ENCODE data around the gene BLMH. TPM values are rescaled to one million over a fixed set of nuclear protein-coding genes. Genes with fewer than 3 reads are reported as not detected.

The BLMH gene
- total and polyA plus RNA-seq, 2 donors (not counting 3 experiments of a cell fraction or from before 2014, with no cell fraction given) = 24.6 to 65.8 TPM

- H3K4me2 ChIP-seq (ENCODE audit: insufficient read depth, low read length) = no peak overlapping the region
- no peaks in the 10 kb centered on the region for H3K9me3 ChIP-seq (replicated peaks; ENCODE audit: control insufficient read depth, insufficient read depth, low read length)
- H3K4me1 ChIP-seq (ENCODE audit: control insufficient read depth, extremely low read depth, insufficient read depth, low read length) = no peaks in the 10 kb centered on the region
- H4K20me1 ChIP-seq (replicated peaks; ENCODE audit: control insufficient read depth, extremely low read depth, insufficient read depth, low read length) = no peaks in the 10 kb centered on the region
- dilution Hi-C loops (cut with MboI; ENCODE audit: extremely low pct_ligation_motif_present, low sequenced_read_pairs) = no loop called here
- no peaks in the 10 kb centered on the region for H3K27me3 ChIP-seq (ENCODE audit: control insufficient read depth in 2 of 2, insufficient read depth in 2 of 2, low read length in 2 of 2)
- FAIRE-seq = peak; percentile 54
- H3K27ac ChIP-seq (ENCODE audit: insufficient read depth, low read depth, low read length) = no peak overlapping the region
- ChIA-PET CTCF (interaction anchor here (1.2 to 1.6 kb wide), 2 partner anchors 14 to 121 kb away, joined by 3 to 4 read pairs; no protein-coding TSS in a partner anchor), POLR2A (no interaction called here)
- no peak overlapping the region for H3K9ac ChIP-seq (replicated peaks; ENCODE audit: extremely low read depth, insufficient read depth, low read length)
- H2AFZ ChIP-seq (ENCODE audit: low read depth, low read length) = no peak overlapping the region
- no TSS peak for BruUV-seq (replicated peaks)
- no peaks in the 10 kb centered on the region for H3K79me2 ChIP-seq (ENCODE audit: control insufficient read depth, insufficient read depth, low read length)
- peaks cover 8 to 13% of the 10 kb centered on the region in 2 experiments for H3K36me3 ChIP-seq (ENCODE audit: control insufficient read depth in 2 of 2, extremely low read depth in 1 of 2, insufficient read depth in 2 of 2, low read length in 2 of 2)
- no peak overlapping the region for H3K4me3 ChIP-seq (replicated peaks in 1 of 3; ENCODE audit: insufficient read depth in 1 of 3, low read depth in 1 of 3, low read length in 3 of 3)
- DNase-seq (ENCODE audit: low read depth, low spot score) = no peak
- intact Hi-C loops (cut with micrococcal nuclease) = no loop called here
- TF ChIP-seq POLR2A (IDR thresholded peaks at IDR 0.05; ENCODE audit: low read depth, low read length) (no peak), MAX (IDR thresholded peaks at IDR 0.05; ENCODE audit: insufficient read depth, insufficient read length) (no peak)
- no peaks in the 10 kb centered on the region for H3K9me1 ChIP-seq (replicated peaks; ENCODE audit: control insufficient read depth, extremely low read depth, insufficient read depth, low read length)
Observed at GRCh38 chr17:30244853-30245385, 46.8 kb downstream of the BLMH start.

GRCh38 chr17:30243568-30243967 lies 48.2 kb downstream of the BLMH start:
- H3K27ac ChIP-seq (ENCODE audit: insufficient read depth, low read depth, low read length) = no peak overlapping the region
- intact Hi-C loops (cut with micrococcal nuclease) (no loop called here), dilution Hi-C loops (cut with MboI; ENCODE audit: extremely low pct_ligation_motif_present, low sequenced_read_pairs) (no loop called here)
- ChIA-PET POLR2A (no interaction called here), CTCF (no interaction called here)
- no peak for TF ChIP-seq MYC (IDR thresholded peaks at IDR 0.05; ENCODE audit: low read depth, low read length)
- TF ChIP-seq POLR2A (IDR thresholded peaks at IDR 0.05; ENCODE audit: low read depth, low read length) = no peak
- no peak for TF ChIP-seq FOS (IDR thresholded peaks at IDR 0.05; ENCODE audit: borderline replicate concordance, insufficient read depth, low read length)
- no peaks in the 10 kb centered on the region for H3K79me2 ChIP-seq (ENCODE audit: control insufficient read depth, insufficient read depth, low read length)
- no peaks in the 10 kb centered on the region for H4K20me1 ChIP-seq (replicated peaks; ENCODE audit: control insufficient read depth, extremely low read depth, insufficient read depth, low read length)
- no peaks in the 10 kb centered on the region for H3K4me1 ChIP-seq (ENCODE audit: control insufficient read depth, extremely low read depth, insufficient read depth, low read length)
- FAIRE-seq = no peak
- no peak for DNase-seq (ENCODE audit: low read depth, low spot score)
- no TSS peak for BruUV-seq (replicated peaks)
- H3K4me3 ChIP-seq (replicated peaks in 1 of 3; ENCODE audit: insufficient read depth in 1 of 3, low read depth in 1 of 3, low read length in 3 of 3) = no peak overlapping the region
- H3K9me3 ChIP-seq (replicated peaks; ENCODE audit: control insufficient read depth, insufficient read depth, low read length) = no peaks in the 10 kb centered on the region
- no peaks in the 10 kb centered on the region for H3K9me1 ChIP-seq (replicated peaks; ENCODE audit: control insufficient read depth, extremely low read depth, insufficient read depth, low read length)
- H3K27me3 ChIP-seq (ENCODE audit: control insufficient read depth in 2 of 2, insufficient read depth in 2 of 2, low read length in 2 of 2) = peaks cover 2 to 3% of the 10 kb centered on the region in 2 experiments
- peaks cover 3% of the 10 kb centered on the region in 2 experiments for H3K36me3 ChIP-seq (ENCODE audit: control insufficient read depth in 2 of 2, extremely low read depth in 1 of 2, insufficient read depth in 2 of 2, low read length in 2 of 2)
- no peak overlapping the region for H2AFZ ChIP-seq (ENCODE audit: low read depth, low read length)
- no peak overlapping the region for H3K9ac ChIP-seq (replicated peaks; ENCODE audit: extremely low read depth, insufficient read depth, low read length)
- no peak overlapping the region for H3K4me2 ChIP-seq (ENCODE audit: insufficient read depth, low read length)

Data from endothelial cell of umbilical vein (primary cell).